OCI-LY7 (cell line): ENCODE results near the gene CTBP2.

Experiments used
- CTCF ChIP-seq: fragments of 200-600 bp; sonication (generic); conservative IDR thresholded peaks from 2 replicates; pipeline ENCODE4 v1.5.1; 2014; ENCODE audit warnings: mild to moderate bottlenecking, antibody characterized with exemption, low read length, moderate library complexity, mixed read lengths
- EZH2phosphoT487 ChIP-seq: fragments of 200-600 bp; sonication (generic); IDR thresholded peaks from 2 replicates; pipeline ENCODE4 v1.6.1; 2018; ENCODE audit warnings: low read depth, borderline replicate concordance, mild to moderate bottlenecking, mixed run types, antibody characterized with exemption, low read length, moderate library complexity, mixed read lengths

GRCh38 chr10:124972637-124973036 lies 187.7 kb downstream of the CTBP2 start:
- TF ChIP-seq CTCF (no peak), EZH2phosphoT487 (no peak)
